NCI-H446 (cell line): ENCODE data around the gene FES.
A peak's percentile ranks its signal among the peaks of the same experiment; 100 is the strongest.

Source experiments
- DNase-seq, 2 experiments: peaks; one replicate each; lab custom pipeline; 2025; lab: John Stamatoyannopoulos, UW

The FES gene

DNA sequence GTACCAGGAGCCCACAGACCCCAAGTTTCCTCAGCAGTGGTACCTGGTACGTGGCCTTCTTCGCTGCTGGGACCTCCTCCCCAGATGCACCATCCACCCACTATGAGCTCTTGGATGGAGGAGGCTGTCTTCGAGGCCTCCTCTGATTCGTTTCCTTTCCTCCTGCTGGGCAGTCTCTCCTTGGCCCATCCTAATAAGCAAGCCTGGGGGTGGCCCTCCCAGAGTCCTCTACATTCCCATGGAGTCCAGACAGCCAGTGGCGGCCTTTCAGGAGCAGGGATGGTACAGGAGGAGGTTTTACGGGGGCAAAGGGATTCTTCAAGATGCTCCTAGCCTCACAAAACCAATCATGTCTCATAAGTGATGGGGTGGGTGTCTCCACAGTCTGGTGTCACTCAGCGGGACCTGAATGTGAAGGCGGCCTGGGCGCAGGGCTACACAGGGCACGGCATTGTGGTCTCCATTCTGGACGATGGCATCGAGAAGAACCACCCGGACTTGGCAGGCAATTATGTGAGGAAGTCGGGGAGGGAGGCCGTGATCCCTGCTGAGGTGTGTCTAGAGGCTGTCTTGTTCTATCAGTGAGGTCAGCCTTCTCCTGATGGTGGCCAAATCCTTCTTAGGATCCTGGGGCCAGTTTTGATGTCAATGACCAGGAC lies 7.7 kb upstream of the FES start:
- DNase-seq = no peak

DNA sequence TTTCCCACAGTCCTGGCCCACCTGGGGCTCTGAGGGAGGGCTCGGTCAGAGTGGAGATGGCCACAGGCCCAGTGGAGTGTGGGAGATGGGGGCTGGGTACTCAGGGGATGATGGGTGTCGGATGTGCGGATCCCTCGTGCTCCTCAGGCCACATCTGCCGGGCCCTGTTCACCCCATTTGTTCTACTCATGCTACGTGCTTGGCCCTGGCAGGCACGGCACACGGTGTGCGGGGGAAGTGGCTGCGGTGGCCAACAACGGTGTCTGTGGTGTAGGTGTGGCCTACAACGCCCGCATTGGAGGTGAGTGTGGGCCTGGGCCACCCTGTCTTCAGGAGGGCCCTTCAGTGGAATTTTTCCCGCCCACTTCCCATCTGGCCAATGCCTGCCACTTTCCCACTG lies 7.0 kb upstream of the FES start:
- DNase-seq = no peak

DNA sequence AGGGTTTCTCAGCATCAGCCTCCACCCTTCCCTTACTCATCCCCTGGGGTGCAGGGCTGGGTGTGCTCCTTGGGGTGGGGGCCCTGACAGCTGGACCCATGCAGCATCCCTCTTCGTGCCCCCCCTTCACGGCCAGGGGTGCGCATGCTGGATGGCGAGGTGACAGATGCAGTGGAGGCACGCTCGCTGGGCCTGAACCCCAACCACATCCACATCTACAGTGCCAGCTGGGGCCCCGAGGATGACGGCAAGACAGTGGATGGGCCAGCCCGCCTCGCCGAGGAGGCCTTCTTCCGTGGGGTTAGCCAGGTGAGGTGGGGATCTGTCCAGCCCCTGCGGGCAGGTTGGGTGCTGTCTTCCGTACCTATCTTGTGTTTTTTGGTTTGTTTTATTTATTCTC lies 6.3 kb upstream of the FES start:
- DNase-seq = no peak

DNA sequence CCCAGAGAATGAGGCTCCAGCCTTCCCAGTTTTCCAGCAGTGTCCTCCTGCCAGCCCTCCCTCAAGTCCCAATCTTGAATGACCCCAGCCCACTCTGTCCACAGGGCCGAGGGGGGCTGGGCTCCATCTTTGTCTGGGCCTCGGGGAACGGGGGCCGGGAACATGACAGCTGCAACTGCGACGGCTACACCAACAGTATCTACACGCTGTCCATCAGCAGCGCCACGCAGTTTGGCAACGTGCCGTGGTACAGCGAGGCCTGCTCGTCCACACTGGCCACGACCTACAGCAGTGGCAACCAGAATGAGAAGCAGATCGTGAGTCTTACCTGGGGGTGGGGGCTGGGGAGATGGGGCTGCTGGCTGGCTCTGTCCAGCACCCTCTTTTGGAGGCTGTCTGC lies 5.6 kb upstream of the FES start:
- no peak for DNase-seq

DNA sequence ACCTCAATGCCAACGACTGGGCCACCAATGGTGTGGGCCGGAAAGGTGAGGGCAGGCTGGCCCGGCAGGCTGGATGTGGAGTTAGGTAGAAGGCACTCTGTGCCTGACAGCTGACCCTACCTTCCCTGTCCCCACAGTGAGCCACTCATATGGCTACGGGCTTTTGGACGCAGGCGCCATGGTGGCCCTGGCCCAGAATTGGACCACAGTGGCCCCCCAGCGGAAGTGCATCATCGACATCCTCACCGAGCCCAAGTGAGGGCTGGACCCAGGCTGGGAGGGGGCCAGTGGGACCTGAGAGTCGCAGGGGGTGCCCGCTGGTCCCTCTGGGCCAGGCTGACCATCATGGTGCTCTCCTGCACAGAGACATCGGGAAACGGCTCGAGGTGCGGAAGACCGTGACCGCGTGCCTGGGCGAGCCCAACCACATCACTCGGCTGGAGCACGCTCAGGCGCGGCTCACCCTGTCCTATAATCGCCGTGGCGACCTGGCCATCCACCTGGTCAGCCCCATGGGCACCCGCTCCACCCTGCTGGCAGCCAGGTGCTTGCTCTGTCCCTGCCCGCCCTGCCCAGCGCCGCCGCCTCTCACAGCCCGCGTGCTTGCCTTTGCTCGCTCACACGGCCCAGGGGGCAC lies 4.5 kb upstream of the FES start:
- no peak for DNase-seq

DNA sequence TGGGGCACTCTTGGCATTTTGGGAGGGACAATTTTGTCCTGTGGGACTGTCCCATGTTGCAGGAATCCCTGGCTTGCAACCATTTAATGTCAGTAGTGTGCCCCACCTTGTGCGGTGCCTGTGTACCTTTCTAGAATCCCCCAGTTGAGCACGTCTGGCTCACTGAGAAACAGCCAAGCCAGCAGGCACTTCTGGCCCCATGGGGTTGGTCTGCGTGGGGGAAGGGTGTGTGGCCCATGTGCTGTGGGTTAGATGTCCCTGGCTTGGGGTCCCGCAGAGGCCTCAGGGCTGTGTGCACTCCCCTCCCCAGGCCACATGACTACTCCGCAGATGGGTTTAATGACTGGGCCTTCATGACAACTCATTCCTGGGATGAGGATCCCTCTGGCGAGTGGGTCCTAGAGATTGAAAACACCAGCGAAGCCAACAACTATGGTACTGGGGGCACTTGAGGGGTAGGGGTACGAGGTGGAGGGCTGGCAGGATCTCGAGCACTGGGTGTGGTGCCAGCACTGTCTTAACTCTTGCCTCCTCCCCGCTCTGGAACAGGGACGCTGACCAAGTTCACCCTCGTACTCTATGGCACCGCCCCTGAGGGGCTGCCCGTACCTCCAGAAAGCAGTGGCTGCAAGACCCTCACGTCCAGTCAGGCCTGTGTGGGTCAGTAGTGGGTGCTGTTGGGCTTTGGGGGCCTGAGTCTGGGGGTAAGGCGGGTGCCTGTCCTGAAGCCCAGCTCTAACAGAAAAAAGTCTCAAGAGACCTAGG lies 3.7 kb upstream of the FES start:
- DNase-seq = no peak

DNA sequence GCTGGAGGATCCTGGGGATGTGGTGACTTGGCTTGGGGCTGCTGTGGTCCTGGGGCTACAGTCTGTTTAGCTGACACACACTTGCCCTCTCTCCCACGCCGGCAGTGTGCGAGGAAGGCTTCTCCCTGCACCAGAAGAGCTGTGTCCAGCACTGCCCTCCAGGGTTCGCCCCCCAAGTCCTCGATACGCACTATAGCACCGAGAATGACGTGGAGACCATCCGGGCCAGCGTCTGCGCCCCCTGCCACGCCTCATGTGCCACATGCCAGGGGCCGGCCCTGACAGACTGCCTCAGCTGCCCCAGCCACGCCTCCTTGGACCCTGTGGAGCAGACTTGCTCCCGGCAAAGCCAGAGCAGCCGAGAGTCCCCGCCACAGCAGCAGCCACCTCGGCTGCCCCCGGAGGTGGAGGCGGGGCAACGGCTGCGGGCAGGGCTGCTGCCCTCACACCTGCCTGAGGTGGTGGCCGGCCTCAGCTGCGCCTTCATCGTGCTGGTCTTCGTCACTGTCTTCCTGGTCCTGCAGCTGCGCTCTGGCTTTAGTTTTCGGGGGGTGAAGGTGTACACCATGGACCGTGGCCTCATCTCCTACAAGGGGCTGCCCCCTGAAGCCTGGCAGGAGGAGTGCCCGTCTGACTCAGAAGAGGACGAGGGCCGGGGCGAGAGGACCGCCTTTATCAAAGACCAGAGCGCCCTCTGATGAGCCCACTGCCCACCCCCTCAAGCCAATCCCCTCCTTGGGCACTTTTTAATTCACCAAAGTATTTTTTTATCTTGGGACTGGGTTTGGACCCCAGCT lies 2.9 kb upstream of the FES start:
- no peak for DNase-seq

DNA sequence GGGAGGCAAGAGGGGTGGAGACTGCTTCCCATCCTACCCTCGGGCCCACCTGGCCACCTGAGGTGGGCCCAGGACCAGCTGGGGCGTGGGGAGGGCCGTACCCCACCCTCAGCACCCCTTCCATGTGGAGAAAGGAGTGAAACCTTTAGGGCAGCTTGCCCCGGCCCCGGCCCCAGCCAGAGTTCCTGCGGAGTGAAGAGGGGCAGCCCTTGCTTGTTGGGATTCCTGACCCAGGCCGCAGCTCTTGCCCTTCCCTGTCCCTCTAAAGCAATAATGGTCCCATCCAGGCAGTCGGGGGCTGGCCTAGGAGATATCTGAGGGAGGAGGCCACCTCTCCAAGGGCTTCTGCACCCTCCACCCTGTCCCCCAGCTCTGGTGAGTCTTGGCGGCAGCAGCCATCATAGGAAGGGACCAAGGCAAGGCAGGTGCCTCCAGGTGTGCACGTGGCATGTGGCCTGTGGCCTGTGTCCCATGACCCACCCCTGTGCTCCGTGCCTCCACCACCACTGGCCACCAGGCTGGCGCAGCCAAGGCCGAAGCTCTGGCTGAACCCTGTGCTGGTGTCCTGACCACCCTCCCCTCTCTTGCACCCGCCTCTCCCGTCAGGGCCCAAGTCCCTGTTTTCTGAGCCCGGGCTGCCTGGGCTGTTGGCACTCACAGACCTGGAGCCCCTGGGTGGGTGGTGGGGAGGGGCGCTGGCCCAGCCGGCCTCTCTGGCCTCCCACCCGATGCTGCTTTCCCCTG lies 2.2 kb upstream of the FES start:
- DNase-seq = no peak

DNA sequence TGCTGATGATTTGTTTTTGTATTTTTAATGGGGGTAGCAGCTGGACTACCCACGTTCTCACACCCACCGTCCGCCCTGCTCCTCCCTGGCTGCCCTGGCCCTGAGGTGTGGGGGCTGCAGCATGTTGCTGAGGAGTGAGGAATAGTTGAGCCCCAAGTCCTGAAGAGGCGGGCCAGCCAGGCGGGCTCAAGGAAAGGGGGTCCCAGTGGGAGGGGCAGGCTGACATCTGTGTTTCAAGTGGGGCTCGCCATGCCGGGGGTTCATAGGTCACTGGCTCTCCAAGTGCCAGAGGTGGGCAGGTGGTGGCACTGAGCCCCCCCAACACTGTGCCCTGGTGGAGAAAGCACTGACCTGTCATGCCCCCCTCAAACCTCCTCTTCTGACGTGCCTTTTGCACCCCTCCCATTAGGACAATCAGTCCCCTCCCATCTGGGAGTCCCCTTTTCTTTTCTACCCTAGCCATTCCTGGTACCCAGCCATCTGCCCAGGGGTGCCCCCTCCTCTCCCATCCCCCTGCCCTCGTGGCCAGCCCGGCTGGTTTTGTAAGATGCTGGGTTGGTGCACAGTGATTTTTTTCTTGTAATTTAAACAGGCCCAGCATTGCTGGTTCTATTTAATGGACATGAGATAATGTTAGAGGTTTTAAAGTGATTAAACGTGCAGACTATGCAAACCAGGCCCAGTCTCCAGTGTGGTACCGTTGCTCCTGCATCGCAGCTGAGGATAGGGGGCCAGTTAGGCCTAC lies 1.4 kb upstream of the FES start:
- no peak for DNase-seq

DNA sequence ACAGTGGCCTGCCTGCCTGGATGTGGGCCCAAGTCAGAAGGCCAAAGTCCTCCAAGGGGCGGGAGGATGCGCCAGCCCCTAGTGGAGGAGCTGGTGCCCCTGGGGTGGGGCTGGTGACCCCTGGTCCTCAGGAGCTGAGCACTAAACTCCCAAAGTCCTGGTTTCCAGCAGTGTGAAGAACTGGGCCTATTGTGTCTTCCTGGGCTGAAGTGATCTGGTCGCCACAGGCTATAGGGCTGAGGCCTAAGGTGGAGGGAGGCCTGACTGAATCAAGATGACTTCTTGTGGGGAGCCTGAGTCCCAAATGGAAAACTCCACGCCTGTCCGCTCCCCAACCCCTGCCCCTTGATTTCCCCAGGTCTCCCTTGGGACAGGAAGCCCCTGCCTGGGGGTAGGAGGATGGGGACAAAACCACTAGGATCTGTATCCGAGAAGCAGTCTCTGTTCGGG lies 753 bp upstream of the FES start:
- DNase-seq = no peak

DNA sequence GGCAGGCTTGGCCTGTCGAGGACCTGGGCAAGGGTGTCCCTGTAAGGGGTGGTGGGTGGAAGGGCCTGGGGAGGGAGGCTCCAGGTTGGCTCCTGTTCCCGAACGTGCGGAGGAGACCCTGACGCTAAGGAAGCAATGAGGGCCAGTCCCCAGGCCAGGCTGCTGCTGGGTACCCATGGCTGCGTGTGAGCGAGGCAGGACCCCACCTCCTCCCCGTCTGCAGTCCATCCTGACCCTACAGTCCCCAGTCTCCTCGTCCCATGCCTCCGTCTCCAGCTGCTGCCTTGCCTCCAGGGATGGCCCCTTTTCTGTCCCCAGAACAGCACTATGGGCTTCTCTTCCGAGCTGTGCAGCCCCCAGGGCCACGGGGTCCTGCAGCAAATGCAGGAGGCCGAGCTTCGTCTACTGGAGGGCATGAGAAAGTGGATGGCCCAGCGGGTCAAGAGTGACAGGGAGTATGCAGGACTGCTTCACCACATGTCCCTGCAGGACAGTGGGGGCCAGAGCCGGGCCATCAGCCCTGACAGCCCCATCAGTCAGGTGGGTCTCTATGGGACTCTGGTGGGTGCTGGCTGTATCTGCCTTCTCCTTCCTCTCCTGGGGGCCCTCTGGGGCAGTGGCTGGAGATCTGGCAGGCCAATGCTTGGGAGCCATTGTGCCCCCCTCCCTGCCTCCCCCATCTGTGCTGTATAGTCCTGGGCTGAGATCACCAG lies 571 bp downstream of the FES start:
- no peak for DNase-seq

DNA sequence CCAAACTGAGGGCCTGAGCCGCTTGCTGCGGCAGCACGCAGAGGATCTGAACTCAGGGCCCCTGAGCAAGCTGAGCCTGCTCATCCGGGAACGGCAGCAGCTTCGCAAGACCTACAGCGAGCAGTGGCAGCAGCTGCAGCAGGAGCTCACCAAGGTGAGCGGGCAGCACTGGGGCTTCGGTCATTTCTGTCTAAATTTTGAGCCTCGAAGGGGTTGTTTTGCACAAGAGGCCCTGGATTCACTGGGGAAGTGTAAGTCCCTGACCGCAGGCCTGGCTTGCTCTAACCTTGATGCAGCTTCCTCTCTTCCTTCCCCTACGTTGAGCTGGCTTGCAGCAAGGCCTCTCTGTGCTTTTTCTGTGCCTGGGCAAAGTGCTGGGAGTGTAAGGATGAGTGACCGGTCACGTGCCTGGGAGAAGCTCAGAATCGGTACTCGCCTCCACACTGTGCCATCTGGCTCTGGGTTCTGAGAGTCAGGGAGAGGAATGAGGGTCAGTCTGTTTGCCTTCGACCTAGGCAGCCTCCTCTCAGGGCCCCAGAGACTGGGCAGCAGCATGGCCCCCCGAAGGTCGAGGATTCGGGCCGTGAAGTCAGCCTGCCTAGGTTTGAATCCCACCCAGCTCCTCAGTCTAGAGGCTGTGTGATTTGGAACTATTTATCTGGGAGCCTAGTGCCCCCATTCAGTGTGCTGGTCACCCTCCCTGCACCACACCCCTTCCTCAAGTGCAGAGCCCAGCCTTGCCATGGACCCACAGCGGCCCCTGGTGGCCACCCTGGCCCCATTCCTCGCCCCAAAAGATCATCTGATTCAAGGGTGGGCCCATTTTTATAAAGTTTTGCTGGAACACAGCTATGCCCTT lies 1.4 kb downstream of the FES start:
- DNase-seq = peak in 1 of 2 experiments; percentile 59

DNA sequence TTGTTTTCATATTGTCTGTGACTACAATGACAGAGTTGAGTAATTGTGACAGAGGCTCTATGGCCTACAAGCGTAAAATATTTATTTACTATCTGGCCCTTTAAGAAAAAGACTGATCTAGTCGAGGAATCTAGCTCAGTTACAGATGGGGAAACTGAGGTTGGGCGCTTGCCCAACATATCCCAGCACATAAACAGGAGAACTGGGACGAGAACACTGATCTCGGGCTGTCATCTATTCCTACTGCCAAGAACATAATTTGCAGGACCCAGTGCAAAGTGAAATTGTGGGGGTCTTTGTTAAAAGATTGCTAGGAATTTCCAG lies 1.9 kb downstream of the FES start:
- no peak for DNase-seq

DNA sequence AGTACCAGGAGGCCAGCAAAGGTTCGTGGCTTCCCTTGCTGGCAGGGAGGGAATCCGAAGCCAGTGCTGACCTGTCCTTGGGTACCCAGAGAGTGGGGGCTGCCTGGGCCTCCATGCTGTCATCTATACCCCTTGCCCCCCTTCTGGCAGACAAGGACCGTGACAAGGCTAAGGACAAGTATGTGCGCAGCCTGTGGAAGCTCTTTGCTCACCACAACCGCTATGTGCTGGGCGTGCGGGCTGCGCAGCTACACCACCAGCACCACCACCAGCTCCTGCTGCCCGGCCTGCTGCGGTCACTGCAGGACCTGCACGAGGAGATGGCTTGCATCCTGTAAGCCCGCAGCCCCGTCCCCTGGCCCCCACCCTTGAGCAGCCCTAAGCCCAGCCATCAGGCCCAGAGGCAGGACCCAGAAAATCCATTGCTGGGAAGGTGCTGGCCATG lies 2.8 kb downstream of the FES start:
- no peak for DNase-seq

DNA sequence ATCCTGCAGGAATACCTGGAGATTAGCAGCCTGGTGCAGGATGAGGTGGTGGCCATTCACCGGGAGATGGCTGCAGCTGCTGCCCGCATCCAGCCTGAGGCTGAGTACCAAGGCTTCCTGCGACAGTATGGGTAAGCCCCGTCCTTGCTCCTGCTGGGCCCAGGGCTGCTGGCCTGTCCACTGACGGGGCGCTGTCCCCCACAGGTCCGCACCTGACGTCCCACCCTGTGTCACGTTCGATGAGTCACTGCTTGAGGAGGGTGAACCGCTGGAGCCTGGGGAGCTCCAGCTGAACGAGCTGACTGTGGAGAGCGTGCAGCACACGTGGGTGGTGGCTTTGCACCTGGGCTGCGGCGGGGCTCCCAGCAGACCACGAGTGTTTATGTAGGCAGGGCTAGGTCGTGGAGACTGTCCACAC lies 5.0 kb downstream of the FES start:
- DNase-seq = no peak

DNA sequence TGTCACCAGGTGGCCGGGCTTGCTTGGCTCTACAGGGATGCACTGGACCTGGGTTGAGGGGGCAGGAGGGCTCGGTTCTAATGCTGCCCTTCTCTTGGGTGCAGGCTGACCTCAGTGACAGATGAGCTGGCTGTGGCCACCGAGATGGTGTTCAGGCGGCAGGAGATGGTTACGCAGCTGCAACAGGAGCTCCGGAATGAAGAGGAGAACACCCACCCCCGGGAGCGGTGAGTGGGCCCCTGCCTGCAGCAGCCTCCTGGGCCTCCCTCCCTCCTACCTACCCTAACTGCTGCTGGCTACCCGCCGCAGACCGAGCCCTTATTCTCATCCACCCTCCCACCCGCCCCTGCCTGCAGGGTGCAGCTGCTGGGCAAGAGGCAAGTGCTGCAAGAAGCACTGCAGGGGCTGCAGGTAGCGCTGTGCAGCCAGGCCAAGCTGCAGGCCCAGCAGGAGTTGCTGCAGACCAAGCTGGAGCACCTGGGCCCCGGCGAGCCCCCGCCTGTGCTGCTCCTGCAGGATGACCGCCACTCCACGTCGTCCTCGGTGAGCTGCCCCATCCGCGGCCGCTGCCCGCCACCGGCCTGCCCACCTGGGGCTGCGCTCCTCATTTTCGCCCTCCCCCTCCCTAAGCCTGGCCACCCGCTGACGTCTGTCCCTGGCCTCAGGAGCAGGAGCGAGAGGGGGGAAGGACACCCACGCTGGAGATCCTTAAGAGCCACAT lies 5.6 kb downstream of the FES start:
- no peak for DNase-seq

DNA sequence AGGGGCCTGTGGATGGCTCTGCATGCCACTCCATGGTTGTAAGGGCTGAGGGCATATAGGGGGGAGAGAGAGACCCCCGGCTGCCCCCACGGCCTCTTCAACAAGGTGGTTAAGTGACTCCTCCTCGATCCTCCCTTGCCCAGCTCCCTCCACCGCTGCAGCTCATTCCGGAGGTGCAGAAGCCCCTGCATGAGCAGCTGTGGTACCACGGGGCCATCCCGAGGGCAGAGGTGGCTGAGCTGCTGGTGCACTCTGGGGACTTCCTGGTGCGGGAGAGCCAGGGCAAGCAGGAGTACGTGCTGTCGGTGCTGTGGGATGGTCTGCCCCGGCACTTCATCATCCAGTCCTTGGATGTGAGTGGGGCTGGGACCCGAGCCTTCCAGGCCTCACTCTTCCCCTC lies 6.5 kb downstream of the FES start:
- no peak for DNase-seq

DNA sequence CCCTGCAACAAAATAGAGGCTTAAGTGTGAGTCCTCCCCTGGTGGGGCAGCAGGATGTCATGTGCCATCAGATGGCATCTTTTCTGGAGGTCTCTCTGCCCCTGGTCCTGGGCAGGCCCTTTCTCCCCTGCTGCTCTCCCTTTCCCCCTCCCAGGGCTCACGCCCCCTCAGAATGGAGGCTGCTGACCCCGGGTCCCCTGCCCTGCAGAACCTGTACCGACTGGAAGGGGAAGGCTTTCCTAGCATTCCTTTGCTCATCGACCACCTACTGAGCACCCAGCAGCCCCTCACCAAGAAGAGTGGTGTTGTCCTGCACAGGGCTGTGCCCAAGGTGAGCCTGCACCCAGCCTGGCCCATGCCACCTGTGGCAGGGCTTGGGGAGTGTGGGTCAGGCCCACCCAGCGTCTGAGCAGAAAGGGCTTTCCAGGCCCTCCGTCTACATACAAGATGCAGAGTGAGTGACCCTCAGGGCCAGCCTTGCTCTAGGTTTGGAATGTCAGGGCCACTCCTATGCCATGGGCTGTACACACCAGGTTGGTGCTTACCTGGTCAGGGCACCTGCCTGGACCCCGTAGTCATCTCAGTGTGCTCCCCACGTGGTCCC lies 7.1 kb downstream of the FES start:
- DNase-seq = no peak
